Right hindlimb (tissue), 1 donor: Measurements from ENCODE around the gene STARD13.

ENCODE experiments used
- DNase-seq: peaks from one replicate; pipeline ENCODE4 v3.0.0-alpha.2; 2018

STARD13 gene

GRCh38 chr13:33107361-33107760, 178.2 kb downstream of the STARD13 start:
- DNase-seq = no peak

GRCh38 chr13:33106656-33107360, 178.7 kb downstream of the STARD13 start:
- no peak for DNase-seq

- DNase-seq = no peak
Measured at GRCh38 chr13:33105387-33106005, 180.1 kb downstream of the STARD13 start.

- no peak for DNase-seq
Measured at GRCh38 chr13:33103457-33103856, 182.1 kb downstream of the STARD13 start.

GRCh38 chr13:33101835-33102234, 183.7 kb downstream of the STARD13 start:
- no peak for DNase-seq

- no peak for DNase-seq
Measured at GRCh38 chr13:33100886-33101285, 184.7 kb downstream of the STARD13 start.

- no peak for DNase-seq
Measured at GRCh38 chr13:33099860-33100259, 185.7 kb downstream of the STARD13 start.

GRCh38 chr13:33096886-33097605, 188.5 kb downstream of the STARD13 start:
- DNase-seq = no peak

- no peak for DNase-seq
Measured at GRCh38 chr13:33092073-33092987, 193.2 kb downstream of the STARD13 start.

GRCh38 chr13:33091415-33091774, 194.2 kb downstream of the STARD13 start:
- no peak for DNase-seq

- DNase-seq = no peak
Measured at GRCh38 chr13:33090755-33091414, 194.7 kb downstream of the STARD13 start.

- no peak for DNase-seq
Measured at GRCh38 chr13:33089311-33089710, 196.2 kb downstream of the STARD13 start.

- DNase-seq = no peak
Measured at GRCh38 chr13:33087790-33088189, 197.8 kb downstream of the STARD13 start.

- no peak for DNase-seq
Measured at GRCh38 chr13:33087091-33087490, 198.5 kb downstream of the STARD13 start.

- DNase-seq = no peak
Measured at GRCh38 chr13:33083054-33083453, 202.5 kb downstream of the STARD13 start.

- no peak for DNase-seq
Measured at GRCh38 chr13:33081666-33082065, 203.9 kb downstream of the STARD13 start.

GRCh38 chr13:33080972-33081590, 204.5 kb downstream of the STARD13 start:
- DNase-seq = no peak

GRCh38 chr13:33079960-33080359, 205.6 kb downstream of the STARD13 start:
- DNase-seq = no peak

- peak; percentile 40 for DNase-seq
Measured at GRCh38 chr13:33078263-33078662, 207.3 kb downstream of the STARD13 start.

- DNase-seq = no peak
Measured at GRCh38 chr13:33076001-33076992, 209.3 kb downstream of the STARD13 start.

- DNase-seq = no peak
Measured at GRCh38 chr13:33073338-33073737, 212.2 kb downstream of the STARD13 start.
